ENCODE data around the gene MEIOC.
"Not testable (repeated sequence)": the region's sequence is repeated elsewhere in the genome, so short reads cannot be mapped to it uniquely, and the experiment has no call there.

Gene MEIOC

DNA sequence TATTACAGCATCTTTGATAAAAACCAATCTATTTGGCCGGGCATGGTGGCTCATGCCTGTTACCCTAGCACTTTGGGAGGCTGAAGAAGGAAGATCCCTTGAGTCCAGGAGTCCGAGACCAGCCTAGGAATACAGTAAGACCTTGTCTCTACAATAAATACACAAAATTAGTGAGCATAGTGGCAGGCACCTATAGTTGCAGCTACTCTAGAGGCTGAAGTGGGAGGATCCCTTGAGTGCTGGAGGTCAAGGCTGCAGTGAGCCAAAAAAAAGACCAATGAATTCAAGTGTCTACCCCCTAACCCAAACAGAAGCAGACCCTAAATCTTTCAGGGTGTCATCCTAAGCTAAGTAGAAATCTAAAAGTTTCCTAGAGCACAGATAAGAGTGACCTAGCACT lies 7.3 kb upstream of the MEIOC start:
- DNase-seq, result no peak

DNA sequence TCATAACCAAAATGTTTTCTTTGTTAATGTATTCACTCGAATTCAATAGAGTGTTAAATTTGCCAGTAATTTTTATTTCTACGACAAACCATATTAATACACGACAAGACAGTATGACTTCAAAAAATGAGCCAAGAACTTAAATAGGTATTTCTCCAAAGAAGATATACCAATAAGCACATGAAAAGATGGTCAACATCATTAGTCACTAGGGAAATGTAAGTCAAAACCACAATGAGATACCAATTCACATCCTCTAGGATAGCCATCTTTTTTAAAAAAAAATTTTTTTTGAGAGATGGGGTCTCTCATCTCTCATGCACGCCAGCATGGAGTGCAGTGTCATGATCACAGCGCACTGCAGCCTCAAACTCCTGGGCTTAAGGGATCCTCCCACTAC lies 5.0 kb upstream of the MEIOC start:
- no peak for DNase-seq

DNA sequence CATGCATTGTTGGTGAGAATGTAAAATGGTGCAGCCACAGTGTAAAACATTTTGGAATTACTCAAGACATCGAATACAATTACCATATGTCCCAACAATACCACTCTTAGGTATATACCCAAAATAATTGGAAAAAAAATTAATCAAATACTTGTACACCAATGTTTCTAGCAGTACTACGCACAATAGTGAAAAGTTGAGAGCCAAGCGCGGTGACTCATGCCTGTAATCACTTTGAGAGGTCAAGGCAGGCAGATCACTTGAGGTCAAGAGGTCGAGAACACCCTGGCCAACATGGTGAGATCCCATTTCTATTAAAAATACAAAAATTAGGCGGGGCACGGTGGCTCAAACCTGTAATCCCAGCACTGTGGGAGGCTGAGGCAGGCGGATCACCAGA lies 3.5 kb upstream of the MEIOC start:
- no peak for DNase-seq

DNA sequence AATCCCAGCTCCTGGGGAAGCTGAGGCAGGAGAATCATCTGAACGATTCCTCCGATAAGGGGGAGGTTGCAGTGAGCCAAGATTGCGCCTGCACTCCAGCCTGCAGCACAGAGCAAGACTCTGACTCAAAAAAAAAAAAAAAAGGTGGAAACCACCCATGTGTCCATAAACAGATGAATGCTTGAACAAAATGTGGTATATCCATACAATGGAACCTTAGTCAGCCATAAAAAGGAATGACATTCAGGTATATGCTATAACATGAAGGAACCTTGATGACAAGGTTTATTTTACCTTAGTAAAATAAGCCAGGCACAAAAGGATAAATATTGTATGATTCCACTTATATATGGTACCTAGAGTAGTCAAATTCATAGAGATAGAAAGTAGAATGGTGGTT lies 2.9 kb upstream of the MEIOC start:
- no peak for DNase-seq

DNA sequence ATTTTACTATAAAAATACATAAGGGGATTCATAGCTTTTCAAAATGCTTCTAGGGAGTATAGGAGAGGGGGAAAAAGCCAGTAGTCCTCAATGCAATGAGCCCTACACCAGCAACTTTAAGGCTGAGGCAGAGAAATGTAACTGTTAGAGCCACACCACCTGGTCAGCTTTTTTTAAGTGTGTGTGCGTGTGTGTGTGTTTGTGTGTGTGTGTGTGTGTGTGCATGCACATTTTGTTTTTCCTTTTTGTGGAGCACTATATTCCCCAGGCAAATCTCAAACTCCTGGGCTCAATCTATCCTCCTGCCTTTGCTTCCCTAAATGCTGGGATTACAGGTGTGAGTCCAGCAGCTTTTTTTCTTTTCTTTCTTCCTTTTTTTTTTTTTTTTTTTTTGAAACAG lies 2.3 kb upstream of the MEIOC start:
- no peak for DNase-seq

DNA sequence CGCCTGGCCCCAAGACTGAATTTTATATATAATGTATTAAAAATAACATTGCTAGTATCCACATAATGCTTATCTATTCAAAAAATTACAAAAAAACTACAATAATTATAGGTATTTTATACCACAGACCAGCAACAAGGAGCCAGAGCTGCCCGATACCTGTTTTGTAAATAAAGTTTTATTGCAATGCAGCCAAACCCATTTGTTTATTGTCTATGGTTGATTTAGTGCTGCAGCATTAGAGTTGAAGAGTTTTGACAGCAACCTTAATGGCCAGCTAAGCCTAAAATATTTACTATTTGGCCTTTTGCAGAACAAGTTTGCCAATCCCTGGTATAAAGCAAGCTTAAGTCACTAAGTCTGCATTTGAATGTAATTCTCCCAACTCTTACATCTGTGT lies 5.6 kb downstream of the MEIOC start:
- no peak for DNase-seq

DNA sequence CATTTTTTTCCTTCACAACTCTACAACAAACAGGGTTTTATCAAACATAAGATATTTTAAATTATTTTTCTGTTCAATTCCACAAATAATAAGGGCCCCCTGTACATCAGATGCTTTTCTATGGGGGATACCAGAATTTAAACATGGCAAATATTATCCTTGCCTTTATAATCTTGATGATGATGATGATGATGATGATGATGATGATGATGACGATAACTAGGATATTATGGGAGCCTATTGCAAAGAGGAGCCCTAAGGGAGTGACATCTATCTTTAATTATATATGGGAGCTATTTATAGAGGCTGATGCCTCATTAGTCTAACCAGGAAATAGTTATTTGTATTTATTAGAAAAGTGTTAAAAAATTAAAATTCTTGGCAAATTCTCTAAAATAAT lies 6.8 kb downstream of the MEIOC start:
- DNase-seq, result no peak

DNA sequence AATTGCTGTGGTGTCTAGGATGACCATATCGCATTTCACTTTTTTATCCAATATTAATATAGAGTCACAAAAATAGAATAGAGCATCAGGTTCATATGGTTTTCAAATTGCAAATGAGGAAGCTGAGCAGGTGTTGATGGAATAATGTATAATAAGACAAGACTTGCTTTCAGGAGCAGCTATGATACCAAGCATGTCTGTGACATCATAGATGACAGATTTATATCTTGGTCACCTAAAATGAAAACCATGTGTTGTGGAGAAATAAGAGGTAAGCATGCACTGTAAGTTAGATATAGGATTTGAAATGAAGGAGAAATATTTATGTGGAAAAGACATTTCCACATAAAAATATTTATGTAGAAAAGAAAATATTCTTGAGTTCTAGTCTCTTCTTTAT lies 8.6 kb downstream of the MEIOC start:
- DNase-seq, result no peak

DNA sequence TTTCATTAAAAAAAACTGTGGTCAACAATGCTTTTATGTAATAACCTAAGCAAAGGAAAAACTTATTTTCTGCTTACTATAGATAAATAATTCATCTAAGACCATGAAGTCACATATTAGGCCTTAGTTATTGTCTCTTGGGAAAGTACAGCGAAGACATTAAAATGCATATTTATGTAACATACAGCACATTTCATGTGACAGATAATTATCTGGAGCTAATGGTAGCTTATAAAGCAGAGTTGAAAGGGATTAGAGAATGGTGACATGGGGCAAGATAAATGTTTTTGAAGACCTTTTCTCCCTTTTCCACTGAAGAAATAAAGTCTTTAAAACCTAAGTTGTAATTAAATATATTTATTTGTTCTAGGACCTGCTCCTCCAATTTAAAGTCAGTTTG lies 9.7 kb downstream of the MEIOC start:
- DNase-seq, result no peak

DNA sequence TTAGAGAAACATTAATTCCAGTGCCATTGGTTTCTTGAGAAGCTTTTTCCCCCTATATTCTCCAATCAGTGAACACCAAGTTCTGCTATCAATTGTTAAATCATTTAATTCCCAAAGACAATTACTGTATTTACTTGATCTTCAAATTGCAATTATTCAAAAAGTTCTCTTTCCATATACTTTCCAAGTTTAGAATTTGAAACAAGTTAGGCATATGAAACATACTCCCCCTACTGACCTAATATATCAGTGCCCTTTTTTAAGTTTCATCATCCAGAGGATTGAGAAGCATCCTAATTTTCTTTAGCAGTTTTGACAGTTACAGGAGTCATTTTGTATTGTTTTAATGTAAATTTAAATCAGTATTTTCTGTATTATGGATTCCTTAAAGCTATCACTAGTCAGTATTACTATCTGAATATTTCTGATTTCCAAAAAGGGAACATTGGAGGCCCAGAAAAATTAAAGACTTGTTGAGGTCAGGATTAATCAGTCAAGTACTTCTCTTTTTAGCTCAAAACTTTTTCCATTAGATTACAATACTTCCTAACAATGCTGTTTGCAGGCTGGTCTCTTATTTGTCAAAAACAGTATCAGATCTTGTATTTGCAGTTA lies 16.3 kb downstream of the MEIOC start:
- peak; percentile 29 for DNase-seq

DNA sequence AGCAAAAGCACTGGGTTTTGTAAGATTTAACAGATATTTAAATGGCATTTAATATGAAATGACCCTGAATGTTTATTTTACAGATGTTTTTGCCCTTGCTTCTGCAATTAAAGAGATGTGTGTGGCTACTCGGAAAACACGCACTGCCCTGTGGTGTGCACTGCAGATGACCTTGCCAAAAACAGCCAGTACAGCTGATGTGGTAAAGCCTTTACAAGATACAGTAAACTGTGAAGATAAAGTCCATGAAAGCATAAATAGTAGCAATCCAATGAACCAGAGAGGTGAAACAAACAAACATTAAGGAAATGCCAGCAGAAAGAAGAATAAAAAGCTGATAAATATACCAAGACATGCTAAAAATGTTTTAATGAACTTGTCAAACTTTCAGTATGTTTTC lies 17.6 kb downstream of the MEIOC start:
- DNase-seq, result no peak

DNA sequence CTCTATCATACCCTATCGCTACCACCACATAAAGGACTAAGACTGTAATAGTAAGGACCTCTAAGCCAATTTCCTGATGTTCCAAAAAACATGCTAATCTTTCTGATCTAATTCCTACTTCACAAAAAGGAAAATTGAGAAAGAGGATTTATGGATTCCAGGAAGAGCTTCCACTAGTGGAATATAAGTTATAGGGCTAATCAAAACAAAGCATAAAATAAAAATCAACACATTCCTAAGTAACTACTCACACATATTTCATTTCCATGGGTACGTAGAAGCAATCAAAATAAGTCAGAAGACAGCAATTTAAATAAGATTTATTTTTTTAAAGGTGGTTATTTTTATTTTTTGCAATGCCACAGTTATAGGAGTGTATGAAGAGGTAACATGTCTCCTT lies 20.9 kb downstream of the MEIOC start:
- DNase-seq, result no peak

DNA sequence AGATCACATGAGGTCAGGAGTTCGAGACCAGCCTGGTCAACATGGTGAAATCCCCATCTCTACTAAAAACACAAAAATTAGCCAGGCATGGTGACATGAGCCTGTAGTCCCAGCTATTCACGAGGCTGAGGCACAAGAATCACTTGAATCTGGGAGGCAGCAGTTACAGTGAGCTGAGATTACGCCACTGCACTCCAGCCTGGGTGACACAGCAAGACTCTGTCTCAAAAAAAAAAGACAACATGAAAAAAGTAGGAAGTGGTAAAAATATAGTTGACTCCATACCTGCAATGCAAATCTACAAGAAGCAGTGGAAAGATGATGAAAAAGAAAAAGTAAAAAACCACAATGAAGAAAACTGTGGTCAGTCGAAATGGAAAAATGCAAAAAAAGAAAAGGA lies 27.0 kb downstream of the MEIOC start:
- DNase-seq, result not testable (repeated sequence)

DNA sequence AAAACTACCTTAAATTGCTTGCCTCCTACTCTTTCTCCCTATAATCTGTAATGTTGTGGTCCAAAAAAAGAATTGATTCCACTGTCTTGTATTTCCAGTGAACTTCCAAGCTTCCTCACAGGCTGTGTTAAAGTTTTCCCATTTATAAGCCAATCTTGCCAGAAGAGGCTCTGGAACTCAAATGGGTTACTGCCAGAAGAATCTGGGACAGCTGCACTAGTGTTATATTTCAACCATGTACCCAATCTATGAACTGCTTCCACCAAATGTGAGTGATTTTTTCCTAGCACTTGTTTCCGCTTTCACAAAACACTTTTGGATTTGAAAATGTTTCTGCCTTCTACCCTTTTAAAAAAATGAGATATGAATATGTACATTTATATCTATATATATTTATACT lies 31.5 kb downstream of the MEIOC start:
- no peak for DNase-seq

DNA sequence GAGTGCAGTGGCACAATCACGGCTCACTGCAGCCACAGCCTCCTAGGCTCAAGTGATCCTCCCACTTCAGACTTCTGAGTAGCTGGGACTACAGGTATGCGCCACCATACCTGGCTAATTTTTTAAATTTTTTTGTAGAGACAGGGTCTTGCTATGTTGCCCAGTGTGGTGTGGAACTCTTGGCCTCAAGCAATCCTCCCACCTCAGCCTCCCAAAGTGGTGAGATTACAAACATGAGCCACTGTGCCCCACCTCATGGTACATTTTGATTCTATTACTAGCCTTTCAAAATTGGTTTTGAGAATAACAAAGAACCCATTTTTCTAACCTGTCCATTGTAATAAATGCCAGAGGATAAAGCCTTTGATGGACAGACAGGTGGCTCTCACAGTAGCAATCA lies 31.9 kb downstream of the MEIOC start:
- no peak for DNase-seq

DNA sequence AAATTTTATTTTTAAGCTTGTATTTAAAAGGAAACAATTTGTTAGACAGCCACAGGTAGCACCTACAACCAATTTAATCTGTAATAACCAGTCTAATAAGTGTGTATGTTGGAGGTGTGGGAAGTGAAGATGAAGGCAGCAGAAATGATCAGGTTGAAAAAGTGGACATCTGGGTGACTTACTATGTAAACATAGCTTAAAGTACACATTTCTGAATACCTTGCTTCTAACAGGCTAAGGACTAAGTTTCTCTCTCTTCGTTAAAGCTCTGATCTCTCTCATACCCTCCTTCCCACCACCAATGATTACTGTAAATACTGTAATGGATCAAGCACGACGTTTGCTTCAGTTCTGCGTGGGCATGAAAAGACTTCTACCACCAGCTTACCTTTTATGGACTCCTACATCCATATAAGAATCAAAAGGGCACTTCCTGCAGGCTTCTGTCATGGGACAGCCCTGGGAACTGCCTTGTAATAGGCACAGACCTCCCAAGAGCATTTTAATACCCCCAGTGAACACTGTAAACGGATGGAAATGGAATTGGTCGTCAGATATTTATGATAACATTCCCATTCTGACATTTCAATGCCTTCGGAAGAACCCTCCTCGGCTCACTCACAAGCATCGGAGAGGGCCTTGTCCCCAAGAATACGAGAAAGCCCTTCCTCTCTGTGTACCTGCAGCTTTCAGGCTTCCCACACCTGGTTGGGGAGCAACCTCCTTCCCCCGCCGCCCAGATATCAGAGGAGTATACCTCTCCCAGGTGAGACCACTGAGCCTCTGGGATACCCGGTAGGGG lies 32.6 kb downstream of the MEIOC start:
- peak; percentile 10 for DNase-seq

DNA sequence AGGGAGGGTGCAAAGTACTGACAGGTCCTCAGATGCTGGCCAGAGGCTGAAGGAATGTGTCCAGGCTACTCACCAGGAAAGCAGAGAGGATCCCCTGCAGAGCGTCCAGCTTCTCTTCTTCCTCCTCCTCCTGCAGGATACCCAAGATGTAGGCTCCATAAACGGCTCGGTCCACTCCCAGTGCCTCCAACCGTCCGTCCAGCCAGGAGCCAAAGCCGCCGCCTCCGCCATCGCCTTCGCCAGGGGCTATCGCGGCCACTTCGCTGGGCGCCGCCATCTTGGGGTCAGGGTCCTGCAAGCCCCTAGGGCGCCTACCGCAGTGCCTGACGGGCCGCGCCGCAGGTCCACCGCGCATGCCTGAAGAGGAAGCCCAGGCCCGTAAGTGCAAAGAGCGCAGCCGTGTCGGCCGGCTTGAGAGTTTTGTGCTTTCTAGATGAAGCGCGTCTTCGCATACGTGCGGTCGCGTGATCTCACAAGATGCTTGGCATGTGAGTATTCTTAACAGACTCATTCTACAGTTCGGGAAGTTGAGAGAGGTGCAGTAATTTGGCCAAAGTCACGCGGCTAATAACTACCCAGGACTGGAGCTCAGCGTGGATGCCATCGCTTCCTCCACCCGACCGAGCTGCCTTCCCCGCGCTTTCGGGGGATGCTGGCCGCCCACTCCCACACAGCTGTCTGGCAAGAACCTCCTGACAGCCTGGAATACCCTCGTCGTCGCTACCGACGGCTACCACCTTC lies 33.4 kb downstream of the MEIOC start, which contains the start of gene CCDC43:
Gene CCDC43, minus strand, starts transcription at position 300 of the 741 bp plus-strand sequence. Its CDS starts 23 bp downstream, at position 277.
- peak; percentile 97 for DNase-seq

DNA sequence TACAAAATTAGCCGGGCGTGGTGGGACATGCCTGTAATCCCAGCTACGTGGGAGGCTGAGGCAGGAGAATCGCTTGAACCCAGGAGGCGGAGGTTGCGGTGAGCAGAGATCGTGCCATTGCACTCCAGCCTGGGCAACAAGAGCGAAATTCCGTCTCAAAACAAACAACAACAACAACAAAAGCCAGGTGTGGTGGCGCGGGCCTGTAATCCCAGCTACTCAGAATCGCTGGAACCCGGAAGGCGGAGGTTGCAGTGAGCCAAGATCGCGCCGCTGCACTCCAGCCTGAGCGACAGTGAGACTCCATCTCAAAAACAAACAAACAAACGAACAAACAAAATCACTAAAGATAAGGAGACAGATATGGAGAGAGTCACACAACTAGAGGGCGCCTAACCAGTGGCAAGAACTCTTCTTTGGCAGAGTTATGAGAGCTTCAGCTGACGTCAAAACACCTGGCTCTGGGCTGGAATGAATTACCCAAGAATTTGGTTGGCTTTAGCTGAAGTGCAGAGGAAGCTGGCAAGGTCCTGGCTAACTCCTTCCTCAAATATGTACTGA lies 34.6 kb downstream of the MEIOC start:
- DNase-seq, result peak; percentile 71

DNA sequence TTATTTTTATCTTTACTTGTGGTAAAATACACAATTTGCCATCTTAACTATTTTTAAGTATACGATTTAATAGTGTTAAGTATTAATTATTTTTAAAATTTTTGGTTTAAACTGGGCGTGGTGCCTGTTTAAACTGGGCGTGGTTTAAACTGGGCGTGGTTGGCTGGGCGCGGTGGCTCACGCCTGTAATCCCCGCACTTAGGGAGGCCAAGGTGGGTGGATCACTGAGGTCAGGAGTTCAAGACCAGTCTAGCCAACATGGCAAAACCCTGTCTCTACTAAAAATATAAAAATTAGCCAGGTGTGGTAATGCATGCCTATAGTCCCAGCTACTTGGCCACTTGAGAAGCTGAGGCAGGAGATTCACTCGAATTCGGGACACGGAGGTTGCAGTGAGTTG lies 37.3 kb downstream of the MEIOC start:
- DNase-seq, result no peak

DNA sequence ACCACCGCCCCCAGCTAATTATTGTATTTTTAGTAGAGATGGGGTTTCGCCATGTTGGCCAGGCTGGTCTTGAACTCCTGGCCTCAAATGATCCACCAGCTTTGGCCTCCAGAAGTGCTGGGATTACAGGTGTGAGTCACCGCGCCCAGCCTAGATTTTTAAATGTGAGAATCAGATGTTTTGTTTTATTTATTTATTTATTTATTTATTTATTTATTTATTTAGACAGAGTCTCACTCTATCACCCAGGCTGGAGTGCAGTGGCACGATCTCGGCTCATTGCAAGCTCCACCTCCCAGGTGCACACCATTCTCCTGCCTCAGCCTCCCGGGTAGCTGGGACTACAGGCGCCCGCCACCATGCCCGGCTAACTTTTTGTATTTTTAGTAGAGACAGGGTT lies 44.0 kb downstream of the MEIOC start:
- not testable (repeated sequence) for DNase-seq

DNA sequence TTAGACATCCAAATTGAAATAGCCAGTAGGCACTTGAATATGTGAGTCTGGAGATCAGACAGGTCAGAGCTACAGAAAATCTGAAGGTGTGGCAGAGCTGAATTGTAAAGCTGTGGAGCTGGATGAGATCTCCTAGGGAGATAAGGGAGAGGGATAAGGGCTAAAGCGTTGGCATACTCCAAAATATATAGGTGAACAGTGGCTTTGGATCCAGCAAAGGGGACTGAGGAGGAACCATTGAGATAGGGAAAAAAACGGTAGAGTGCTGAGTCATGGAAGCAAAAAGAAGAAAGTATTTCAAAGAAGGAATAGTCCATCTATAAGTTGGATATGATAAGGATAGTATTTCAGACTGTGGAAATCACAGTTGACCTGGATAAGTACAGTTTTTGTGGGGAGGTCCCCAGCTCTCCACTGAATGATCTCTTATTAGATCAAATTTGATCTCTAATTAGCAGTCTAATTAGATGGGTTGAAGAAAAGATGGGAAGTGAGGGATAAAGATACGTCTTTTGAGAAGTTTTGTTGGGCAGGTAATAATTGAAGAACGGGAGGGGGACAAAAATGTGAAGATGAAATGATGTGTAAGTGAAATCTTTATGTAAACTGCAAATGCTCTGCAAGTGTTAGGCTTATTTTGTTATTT lies 51.6 kb downstream of the MEIOC start:
- DNase-seq, result peak; percentile 16

DNA sequence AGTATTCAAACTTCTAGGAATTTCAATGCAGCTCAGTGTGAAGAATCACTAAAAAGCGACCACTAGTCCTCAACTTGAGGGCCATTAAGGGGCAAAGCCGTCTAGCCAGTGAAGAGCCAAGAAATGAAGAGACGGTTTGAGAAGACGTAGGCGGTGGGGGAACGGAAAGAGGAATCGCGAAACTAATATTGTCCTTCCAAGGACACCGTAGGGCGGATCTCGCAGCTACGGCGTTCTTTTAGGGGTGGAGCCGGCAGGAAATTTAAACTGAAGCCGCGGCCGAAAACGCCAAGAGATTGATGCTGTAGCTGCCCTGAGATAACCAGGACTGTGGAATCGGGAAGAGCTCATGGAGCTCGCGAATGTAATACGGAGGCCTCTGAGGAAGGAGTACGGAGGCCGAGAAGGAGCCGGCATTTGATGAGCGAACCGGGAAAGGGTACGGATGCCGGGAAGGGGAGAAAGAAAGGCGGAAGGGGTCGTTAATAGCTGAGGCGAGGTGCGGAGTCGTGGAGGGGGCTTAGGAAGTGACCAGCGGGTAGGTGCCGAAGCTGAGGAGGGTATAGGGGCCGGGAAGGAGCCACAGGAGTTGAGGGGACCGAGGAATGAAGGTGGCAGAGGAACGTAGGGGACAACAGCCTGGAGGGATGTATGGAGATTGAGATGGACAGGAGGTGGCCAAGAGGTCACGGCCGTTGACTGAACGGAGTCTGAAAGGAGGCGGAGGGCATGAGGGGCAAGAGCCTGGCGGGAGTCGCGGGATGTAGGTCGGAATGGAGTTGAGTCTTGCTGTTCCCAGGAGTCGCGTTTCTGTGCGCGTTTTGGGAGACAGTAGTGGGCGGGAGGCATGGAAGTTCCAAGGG lies 52.4 kb downstream of the MEIOC start, which contains the start of gene DBF4B:
Gene DBF4B, plus strand, starts transcription at position 265 of the 863 bp plus-strand sequence. Its CDS starts 156 bp downstream, at position 421.
- DNase-seq, result peak; percentile 97
